NCI-H1092 treated with DMSO at 0.1 percent for 48 hours (cell line): ENCODE results near the gene UQCC2.

Experiments used
- DNase-seq: peaks from one replicate; lab custom pipeline; 2025; lab: John Stamatoyannopoulos, UW

Gene UQCC2

DNA sequence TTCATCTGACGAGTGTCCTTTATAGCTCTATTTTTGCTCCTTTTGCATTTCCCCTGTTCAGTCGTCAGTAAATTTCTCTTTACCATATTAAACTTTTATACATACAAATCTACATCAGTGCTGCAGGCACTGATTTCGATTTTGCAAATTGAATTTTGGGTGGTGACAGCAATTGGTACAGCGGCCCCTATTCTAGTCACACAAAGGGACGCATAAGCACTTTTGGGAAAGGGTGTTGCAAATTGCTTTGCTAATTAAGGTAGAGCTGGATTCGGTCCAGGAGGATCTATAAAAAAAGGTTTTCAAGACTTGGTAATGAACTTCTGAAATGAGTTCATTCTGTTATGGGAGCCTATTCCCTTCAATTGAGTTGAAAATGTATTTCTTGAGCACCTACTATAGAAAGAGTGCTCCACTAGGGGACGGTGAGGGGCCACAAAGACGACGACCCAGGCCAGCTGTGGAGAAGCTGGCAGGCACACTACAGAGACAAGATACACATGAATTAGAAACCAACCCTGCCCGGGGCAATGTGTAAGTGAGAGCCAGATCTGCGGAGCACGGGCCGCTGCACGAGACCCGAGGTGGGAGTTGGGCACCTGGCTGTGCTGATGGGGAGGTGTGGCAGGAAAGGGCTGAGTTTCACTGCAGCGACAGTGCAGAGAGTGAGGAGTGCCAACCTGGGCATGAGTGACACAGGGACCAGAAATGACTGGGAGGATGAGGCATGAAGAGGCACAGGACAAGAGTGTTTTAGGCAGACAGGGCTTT lies 5.4 kb downstream of the UQCC2 start:
- DNase-seq, result no peak

DNA sequence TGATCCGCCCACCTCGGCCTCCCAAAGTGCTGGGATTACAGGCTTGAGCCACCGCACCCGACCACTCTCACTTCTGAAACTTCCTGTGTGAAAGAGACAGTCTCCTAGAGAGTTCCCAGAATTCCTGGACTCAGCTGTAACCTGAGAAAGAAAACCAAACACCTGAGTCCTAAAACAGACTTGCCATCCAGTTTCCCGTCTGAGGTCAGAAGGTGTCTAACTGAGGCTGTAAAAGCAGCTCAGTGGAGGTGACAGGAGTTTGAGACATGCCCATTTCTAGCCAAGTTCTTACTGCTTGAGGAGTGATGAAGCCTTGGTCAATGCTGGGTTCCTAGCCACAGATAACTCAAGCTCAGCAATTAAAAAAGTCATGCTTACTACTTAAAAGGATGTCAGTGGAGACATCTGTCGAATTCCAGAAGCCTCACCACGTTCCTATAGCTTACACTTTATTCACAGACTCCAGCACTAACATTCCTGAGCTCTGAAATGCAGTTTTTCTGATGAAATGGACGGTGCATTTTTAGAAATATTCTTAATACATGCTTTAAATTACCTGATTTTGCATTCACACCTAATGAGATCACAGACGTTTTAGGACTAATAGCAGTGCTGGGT lies 6.1 kb downstream of the UQCC2 start:
- no peak for DNase-seq

DNA sequence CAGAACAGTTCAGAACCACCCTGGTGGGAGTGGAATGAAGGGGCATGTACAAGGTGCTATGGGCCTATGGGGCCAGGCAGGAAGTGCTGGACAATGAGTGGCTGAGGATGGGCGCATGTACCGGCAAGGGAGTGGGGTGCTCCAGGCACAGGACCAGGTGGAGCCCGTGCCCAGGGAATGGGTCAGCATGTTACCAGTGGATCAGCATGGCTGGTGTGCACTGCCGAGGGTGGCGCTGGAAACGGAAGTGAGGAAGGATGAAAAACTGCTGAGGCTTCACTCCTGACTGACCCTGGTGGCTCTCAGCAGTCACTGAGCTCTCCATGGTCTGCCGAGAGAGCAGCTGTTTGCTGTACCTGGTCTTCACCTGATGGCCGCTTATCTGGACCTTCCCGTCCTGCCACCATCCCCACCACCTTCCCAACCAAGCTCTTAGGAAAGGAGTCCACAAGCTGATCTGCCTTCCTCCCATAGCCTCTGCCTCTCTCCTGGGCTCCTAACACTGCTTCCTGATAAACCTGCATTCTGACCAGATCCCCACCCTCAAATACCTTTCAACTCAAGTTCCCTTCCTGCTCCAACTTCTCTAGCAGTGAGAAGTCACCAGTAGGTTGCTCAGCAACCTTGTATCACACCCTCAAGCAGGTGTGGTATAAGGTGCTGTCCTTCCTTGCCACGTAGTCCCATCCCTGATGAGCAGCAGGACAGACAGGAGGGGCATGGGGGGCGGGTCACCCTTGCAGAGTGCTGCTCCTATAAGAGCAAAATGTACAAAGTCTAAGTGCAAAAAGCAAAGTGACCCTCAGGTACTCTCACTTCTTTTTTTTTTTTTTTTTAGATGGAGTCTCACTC lies 7.1 kb downstream of the UQCC2 start:
- no peak for DNase-seq

DNA sequence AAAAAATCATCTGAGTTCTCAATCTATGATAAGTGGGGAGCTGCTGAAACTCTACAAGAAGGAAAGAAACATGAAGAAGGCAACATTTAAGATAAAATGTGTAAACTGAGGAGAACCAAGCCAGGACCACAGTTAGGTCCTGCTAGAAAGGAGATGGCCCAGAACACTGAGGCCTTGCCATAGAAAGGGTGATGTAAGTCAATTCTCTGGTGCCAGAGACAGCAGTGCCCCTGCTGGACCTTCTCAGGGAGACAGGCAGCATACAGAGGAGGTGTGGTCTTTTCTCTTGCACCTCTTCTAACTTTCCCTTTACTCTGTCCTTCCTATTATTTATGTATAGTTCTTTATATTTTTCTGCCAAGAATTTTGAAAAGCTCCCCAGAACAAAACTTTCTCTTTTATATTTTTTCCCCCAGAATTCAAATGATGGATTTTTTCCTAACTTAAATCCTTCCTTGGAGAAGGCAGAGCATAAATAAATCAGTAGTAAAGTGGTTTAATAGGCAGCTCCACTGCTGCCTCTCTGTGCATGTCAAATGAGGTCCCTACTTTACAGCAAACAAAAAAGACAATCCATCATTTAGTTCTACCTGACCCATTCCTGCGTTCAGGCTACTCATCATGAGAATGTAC lies 9.0 kb downstream of the UQCC2 start:
- peak; percentile 18 for DNase-seq

DNA sequence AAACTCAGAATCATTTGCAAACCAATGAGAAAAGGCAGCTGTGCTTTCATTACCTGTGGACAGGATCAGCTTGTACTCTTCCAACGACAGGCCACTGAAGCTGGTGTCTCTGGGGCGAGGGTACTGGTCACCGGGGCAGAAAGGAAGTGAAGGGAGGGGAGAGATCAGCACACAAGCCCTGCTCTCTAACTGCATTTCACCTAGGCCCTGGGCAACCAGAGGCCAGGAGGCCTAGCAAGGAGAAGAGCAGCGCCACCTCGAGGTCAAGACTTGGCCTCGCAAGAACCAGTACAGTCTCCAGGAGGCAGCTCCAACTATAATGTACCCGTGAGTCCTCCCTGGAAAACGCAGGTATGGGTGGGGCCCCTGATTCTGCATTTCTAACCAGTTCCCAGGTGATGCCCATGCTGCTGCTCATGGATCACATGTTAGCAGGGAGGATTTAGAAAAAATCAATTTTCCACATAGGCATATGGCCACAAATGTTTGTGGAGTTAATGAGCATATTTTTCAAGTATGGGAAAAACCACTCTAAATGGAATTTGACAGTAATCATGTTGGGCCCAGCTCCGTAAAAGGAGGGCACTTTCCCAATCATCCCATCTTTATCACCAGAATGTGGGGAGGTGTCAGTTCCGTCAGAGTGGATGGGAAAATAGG lies 11.0 kb downstream of the UQCC2 start:
- DNase-seq, result peak; percentile 35

DNA sequence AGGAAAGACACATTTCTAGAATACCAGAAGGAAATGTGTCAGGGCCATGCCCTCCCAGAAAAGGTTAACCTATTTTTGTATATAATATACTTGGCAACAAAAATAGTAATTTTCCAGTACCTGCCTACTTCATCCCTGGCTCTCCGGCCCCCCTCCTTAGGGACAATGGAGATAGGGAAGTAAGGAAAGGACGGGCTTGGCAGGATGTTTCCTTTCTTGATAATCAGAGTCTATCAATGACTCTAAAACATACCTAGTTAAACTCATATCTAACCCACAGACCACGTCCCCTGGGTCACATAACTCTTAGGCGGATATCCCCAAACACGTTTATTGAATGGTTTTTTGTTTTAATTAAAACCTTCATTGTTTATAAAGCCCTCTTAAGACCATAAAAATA lies 11.8 kb downstream of the UQCC2 start:
- no peak for DNase-seq

DNA sequence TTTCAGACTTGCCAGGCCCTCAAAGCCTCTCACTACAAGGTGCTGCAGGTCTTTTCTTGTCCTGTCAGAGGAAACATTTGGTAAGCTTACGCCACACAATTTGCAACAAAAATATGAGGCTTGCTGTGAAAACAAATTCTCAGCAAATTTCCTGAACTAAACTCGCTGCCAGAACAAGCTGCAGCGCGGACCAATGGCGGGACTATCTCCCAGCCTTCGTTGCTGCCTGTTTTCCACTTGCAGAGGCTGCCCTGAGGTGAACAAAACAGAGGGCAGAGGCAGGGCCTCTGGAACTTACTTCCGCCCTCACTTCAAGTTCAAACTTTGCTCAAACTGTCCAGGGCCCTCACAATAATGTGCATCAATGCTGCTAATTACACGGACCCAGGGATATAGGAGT lies 12.4 kb downstream of the UQCC2 start:
- no peak for DNase-seq

DNA sequence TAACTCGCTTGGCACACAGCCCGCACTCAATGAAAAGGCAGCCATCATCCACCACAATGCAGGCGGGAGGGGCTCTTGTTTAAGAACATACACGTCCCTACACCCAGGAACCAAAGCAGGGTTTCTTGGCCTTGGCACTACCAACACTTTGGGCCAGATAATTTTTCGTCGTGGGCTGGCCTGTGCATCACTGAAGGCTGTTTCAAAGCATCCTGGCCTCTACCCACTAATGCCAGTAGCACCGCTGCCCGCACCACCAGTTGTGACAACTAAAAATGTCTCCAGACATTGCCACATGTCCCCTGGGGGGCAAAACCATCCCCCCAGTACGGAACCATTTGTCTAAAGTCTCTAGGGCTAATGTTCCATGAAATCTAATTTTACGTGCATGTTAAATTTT lies 13.0 kb downstream of the UQCC2 start:
- no peak for DNase-seq

DNA sequence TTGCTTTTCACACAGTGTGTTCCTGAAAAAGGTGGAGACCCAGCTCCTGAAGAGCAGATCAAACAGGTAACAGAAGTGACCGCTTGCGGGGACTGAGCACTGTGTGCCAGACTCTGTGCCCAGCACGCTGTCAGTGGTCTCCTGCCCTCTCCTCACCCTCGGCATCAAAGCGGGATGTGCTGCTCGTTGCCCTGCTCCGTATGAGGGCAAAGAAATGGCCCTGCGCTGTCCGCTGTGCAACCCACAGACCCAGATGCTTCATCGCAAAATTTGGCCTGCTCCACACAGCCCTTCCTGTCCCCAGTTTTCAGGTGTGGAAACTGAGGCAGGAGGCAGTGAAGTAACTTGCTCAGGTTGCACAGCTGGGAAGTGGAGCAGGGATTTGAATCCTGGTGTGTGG lies 13.7 kb downstream of the UQCC2 start:
- no peak for DNase-seq

DNA sequence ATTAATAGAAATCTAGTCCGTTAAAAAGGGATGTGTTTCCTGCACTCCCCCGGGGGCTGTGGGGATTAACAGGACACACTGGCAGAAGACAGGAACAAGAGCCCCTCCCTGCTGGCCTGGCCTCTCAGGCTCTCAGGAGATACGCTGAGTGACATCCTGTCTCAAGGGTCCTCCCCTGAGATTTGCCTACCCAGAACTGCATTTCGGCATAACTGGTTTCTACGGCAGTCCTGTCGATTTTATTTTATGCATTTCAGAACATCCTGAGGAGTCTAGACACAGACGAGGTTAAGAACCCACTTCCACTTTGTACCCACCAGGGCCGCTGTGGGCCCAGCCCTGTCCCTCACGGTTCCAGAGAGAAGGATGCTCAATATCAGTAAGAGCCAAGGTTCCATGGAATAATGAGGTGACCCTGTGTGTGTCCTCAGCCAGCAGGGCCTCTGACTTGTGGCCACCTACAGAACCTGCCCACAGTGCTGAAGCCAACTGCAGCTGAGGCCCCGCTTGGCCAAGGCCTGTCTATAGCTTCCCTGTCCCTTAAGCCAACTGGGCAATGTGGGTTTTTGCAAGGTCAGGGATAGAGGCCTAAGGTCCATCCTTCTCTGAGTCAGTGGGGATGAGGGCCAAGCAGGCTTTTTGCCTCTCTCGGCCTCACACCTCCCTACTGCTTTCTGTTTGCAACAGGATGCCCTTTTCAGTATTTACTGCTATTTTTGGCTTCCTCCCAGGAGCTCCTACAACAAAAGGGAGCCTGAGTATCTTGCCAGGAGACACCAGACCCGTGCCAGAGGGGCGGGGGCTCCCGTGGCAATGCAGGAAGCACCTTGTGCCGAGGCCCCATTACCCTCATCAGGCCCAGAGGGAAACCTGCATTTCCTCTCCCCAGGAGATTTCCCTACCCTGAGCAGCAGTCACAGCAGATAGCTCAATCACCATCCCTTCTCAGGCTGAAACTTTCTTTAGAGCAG lies 14.7 kb downstream of the UQCC2 start:
- peak; percentile 90 for DNase-seq

DNA sequence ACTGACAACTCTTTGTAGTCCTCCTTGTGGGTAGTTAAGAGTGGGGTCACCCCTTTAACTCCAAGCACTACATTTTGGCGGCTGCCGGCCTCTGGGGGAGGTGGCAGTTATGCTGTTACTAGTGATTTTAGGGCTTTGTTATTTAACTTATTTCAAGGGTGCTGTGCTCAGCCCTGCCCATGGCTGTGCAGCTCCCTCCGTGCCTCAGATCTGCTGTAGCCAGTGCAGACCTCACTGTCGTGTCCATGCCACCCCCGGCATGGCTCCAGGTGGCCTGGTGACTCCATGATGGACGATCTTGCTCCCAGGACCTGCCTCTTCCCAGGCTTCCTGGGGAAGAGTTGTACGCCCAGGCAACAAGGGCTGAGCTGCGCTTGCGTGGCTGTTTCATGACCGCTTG lies 15.4 kb downstream of the UQCC2 start:
- no peak for DNase-seq

DNA sequence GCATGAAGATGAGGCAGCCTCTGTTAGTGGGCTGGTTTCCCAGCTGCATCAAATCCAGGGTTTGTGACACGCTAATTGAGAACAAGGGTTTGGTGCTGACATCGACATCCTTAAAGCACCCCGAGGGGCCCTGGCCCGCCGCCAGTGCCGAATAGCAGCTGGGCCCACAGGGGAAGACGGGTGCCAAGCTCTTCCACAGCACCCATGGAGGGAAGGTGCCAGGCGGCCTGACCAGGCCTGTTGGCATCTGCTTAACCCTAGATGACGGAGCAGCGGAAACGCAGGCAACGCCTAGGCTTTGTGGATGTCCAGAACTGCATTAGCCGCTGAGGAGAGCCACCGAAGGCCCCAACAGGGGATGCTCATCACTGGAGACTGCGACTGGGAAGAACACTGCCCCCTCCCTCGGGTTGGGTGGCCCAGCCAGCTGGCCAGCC lies 16.0 kb downstream of the UQCC2 start:
- peak; percentile 85 for DNase-seq

DNA sequence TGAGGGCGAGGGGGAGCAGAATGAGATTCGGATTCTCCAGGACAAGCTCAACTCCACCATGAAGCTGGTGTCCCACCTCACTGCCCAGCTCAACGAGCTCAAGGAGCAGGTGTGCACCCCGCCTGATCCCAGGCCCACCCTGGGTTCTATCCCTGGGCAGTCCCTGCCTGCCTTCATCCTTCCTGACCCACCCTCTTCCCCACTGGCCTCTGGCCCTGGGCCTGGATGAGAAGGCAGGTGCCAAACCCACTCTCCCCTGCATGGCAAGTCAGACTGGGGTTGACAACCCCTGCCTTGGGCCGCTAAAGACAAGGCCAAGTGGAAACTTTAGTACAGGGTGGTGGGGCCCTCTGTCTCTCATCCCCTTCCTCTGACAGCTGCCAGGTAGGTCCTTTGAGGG lies 16.5 kb downstream of the UQCC2 start:
- no peak for DNase-seq

DNA sequence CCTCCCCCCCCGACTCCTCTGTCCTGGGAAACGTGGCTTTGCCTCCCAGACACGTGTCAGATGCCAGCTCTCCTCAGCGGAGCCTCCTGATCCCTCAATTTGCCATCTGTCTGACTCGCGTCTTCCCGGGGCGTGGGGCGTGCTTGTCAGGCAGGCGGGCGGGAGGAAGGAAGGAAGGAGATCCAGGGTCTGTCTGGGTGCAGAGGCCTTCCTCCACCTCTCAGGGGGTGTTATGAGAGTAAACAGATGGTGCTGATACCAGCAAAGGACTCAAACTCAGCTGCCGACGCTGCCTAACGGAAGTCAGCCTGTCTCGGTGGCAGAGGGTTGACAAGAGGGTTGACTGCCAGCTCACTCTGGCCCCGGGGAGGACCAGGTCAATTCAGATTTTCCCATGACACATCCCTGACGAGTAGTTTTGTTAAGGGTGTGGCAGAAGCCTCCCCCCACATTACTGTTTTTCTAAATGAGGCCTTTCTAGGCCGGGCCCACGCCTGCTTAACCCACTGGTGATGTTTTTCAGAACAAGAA lies 17.0 kb downstream of the UQCC2 start:
- no peak for DNase-seq

DNA sequence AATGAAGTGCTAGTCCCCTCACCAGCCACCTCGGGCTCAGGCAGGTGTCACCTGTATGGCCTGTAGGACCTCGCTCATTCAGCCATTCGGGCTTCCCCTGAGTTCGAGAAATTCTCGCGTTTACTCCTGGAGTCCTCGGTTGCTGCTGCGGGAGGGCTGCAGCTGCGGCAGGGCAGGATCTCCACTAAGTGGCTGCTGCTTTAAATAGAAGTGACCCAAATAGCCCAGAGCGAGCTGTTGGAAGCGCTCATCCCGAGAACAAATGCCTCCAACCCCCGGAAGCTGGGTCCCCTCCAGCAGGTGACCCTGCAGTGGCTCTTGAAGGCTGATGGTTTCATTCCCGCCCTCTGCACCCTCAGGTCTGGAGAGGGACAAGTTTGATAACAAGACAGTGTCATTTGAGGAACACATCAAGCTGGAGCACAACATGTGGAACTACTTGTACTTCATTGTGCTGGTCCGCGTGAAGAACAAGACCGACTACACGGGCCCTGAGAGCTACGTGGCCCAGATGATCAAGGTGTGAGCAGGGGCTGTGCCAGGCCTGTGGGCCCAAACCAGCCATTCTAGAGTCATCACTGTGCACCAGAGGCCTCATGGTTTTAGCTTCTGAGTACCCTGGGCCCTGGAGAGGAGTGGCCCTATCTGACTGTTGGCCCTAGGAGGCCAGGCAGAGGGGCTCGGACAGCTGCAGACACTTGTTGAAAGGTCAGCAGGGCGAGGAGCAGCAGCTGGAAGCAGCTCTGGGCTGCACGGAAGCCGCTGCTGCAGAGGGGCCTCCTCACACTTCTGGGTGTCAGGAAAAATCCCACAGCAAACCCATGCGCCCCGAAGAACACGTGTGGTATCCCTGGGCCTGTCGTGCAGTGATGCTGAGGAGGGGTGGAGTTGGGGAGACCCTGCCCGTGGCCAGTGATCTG lies 18.1 kb downstream of the UQCC2 start:
- no peak for DNase-seq

DNA sequence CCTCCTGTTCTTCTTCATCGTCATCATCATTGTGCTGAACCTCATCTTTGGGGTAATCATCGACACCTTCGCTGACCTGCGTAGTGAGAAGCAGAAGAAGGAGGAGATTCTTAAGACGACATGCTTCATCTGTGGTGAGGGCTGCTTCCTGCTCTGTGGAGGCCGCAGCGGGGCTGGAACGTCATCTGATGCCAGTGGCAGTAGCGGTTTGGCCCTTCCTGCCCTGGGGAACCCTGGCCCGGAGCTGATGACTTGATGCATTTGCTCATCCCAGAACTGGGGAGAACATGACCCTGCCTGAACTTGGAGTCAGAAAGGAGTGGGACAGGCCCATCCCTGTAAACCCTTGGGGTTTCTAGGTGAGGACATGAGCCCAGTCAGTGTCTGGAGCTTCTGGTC lies 18.7 kb downstream of the UQCC2 start:
- DNase-seq, result no peak

DNA sequence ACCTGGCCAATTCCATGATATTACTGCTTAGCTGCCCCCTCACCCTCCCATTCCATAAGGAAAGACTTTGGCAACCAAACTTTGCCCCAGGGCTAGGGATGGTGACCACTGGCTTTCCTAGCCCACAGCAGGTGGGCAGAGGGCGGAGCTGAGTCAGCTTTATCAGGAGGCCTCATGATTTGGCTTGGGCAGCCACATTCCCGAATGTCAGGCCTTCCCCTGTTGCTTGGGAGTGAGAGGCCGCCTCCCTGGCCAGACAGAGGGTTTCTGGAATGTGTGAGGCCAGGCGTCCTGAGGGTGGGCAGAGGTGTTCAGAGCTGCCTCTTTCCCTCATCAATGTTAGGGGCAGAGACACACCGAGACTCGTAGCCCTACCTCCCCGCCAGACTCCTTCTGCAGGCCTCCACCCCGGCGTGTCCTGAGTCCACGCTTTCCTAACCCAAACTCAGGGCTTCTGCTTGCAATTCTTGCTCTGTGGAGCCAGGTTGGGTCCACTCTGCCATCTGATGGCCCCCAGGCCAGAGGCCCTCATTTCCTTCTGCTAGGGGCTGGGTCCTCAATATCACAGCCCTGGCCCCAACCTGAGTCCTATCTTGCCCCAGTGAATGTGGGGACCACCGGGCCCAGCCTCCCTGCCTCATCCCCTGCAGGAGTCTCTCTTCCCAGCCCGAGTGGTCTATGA lies 19.3 kb downstream of the UQCC2 start:
- DNase-seq, result no peak

DNA sequence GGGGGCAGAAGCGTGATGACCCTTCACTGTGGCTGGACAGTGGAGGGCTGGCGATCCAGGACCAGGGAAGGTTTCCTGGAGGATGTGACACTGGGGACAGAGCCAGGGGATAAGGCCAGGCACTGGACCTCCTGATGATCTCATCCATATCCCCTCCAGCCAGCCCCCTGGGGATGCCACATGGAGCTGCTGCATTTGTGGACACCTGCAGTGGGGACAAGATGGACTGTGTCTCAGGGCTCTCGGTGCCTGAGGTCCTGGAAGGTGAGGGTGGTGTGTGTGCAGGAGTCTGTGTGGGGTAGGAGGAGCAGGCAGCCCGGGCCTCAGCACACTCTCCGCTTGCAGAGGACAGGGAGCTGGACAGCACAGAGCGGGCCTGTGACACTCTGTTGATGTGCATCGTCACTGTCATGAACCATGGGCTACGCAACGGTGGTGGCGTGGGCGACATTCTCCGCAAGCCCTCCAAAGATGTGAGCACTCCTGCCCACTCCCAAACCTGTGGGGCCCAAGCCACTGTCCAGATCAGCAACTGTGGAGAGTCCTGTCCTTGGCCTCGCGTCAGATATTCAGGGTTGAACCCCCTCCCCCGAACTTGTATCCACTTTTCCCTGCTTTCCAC lies 19.9 kb downstream of the UQCC2 start:
- no peak for DNase-seq
